HCT116 (cell line): ENCODE data around the gene GLYR1. TPM values are rescaled to one million over a fixed set of nuclear protein-coding genes. Genes with fewer than 3 reads are reported as not detected.

ENCODE experiments used
- ATAC-seq: fragments of 200-7000 bp; cut with Tn5 transposase; 2 replicates; pipeline ENCODE4 v1.9.1; 2020; ENCODE audit warnings: mild to moderate bottlenecking, moderate library complexity
- BruUV-seq: library from RNA; stranded (reverse); fragments of 400-500 nt; replicated peaks from 2 replicates; lab custom pipeline; 2021; lab: Mats Ljungman, UMichigan
- CTCF ChIA-PET: fragments of 300-600 bp; sonication (Branson Sonifier 250); formaldehyde crosslinking; loops from one replicate; lab custom pipeline; 2021; ENCODE audit warnings: antibody characterized with exemption; lab: Charles Lee
- POLR2A ChIA-PET: fragments of 300-600, 350-600 bp; sonication (Branson Sonifier 250); formaldehyde crosslinking; loops from one replicate; lab custom pipeline; 2021; ENCODE audit warnings: antibody characterized with exemption; lab: Charles Lee
- RAD21 ChIA-PET, 2 experiments: fragments of 300-600 bp; sonication (Branson Sonifier 250); formaldehyde crosslinking; loops; one replicate each; lab custom pipeline; 2023; ENCODE audit warnings: low total read pairs in 2 of 2; ENCODE audit not compliant: uncharacterized antibody in 2 of 2, unreplicated experiment in 2 of 2, low non-redundant PET in 1 of 2; lab: Charles Lee
- DNase-seq: peaks from one replicate; pipeline ENCODE4 v3.0.0-alpha.2; 2010; ENCODE audit warnings: low read depth, low spot score
- H2AFZ ChIP-seq: fragments of 200-600 bp; shearing (Covaris generic), sonication (generic); 2 replicates; pipeline ENCODE4 v1.6.1; 2017; ENCODE audit warnings: low read depth, mixed run types, mixed read lengths, antibody characterized with exemption, low read length; ENCODE audit not compliant: poor library complexity, severe bottlenecking
- H3K27ac ChIP-seq: 2 replicates; pipeline ENCODE4 v1.5.1; 2012; ENCODE audit warnings: low read depth, low read length
- H3K27me3 ChIP-seq: fragments of 200-600 bp; sonication (generic); 2 replicates; pipeline ENCODE4 v1.6.1; 2016; ENCODE audit warnings: mixed run types, low read length, mixed read lengths; ENCODE audit not compliant: insufficient read depth
- H3K36me3 ChIP-seq, 2 experiments: fragments of 200-500 bp in 1 of 2; fragments of 200-600 bp in 1 of 2; sonication (Bioruptor generic) in 1 of 2; sonication (generic) in 1 of 2; 2 replicates each; pipeline versions ENCODE4 v1.5.1 to v1.6.1; 2014 to 2016; ENCODE audit warnings: low read length in 2 of 2, inconsistent platforms in 1 of 2, mixed read lengths in 1 of 2, mixed run types in 1 of 2; ENCODE audit not compliant: insufficient read depth in 2 of 2, control insufficient read depth in 1 of 2
- H3K4me1 ChIP-seq, 2 experiments: fragments of 200-600 bp in 1 of 2; sonication (generic) in 1 of 2; 2 replicates each; pipeline versions ENCODE4 v1.5.1 to v1.6.1; 2012 to 2017; ENCODE audit warnings: low read length in 2 of 2, inconsistent platforms in 1 of 2, mild to moderate bottlenecking in 1 of 2, mixed read lengths in 1 of 2, mixed run types in 1 of 2, moderate library complexity in 1 of 2; ENCODE audit not compliant: insufficient read depth in 2 of 2, control insufficient read depth in 1 of 2
- H3K4me2 ChIP-seq: fragments of 200-600 bp; sonication (generic); 2 replicates; pipeline ENCODE4 v1.6.1; 2017; ENCODE audit warnings: mixed run types, low read length, mixed read lengths
- H3K4me3 ChIP-seq, 2 experiments: fragments of 200-600 bp in 1 of 2; sonication (generic) in 1 of 2; replicated peaks in 1 of 2; 2 replicates each; pipeline ENCODE4 v1.5.1; 2011 to 2016; ENCODE audit warnings: low read length in 2 of 2, control low read depth in 1 of 2, low read depth in 1 of 2, mild to moderate bottlenecking in 1 of 2, mixed read lengths in 1 of 2, mixed run types in 1 of 2
- H3K79me2 ChIP-seq: fragments of 200-600 bp; sonication (generic); 2 replicates; pipeline ENCODE4 v1.6.1; 2017; ENCODE audit warnings: mild to moderate bottlenecking, mixed run types, low read length, moderate library complexity, mixed read lengths; ENCODE audit not compliant: insufficient read depth
- H3K9ac ChIP-seq: fragments of 200-600 bp; sonication (generic); 2 replicates; pipeline ENCODE4 v1.6.1; 2016; ENCODE audit warnings: low read length, mixed read lengths
- H3K9me2 ChIP-seq: fragments of 200-600 bp; sonication (generic), shearing (Covaris generic); 2 replicates; pipeline ENCODE4 v1.6.1; 2017; ENCODE audit warnings: mixed run types, mild to moderate bottlenecking, moderate library complexity; ENCODE audit not compliant: insufficient read depth
- H3K9me3 ChIP-seq, 2 experiments: fragments of 200-500 bp in 1 of 2; fragments of 200-600 bp in 1 of 2; sonication (Bioruptor generic) in 1 of 2; sonication (generic) in 1 of 2; 2 replicates each; pipeline ENCODE4 v1.6.1; 2014 to 2017; ENCODE audit warnings: low read length in 2 of 2, mixed read lengths in 2 of 2, inconsistent platforms in 1 of 2, low read depth in 1 of 2, mild to moderate bottlenecking in 1 of 2, mixed run types in 1 of 2, moderate library complexity in 1 of 2; ENCODE audit not compliant: control insufficient read depth in 1 of 2, insufficient read depth in 1 of 2
- H4K20me1 ChIP-seq: fragments of 200-600 bp; sonication (generic), shearing (Covaris generic); 2 replicates; pipeline ENCODE4 v1.6.1; 2017; ENCODE audit warnings: mixed run types, mild to moderate bottlenecking, moderate library complexity; ENCODE audit not compliant: insufficient read depth
- EGR1 ChIP-seq: IDR thresholded peaks from 2 replicates; pipeline ENCODE4 v1.6.1; 2012; ENCODE audit warnings: low read depth
- POLR2A ChIP-seq: IDR thresholded peaks from 2 replicates; pipeline ENCODE4 v1.7.0; 2011; ENCODE audit warnings: borderline replicate concordance; ENCODE audit not compliant: insufficient read depth, insufficient read length; ENCODE audit errors: extremely low read depth
- POLR2AphosphoS5 ChIP-seq: IDR thresholded peaks from 2 replicates; pipeline ENCODE4 v1.6.1; 2011; ENCODE audit warnings: mild to moderate bottlenecking, low read depth, low read length, moderate library complexity
- SP1 ChIP-seq: IDR thresholded peaks from 2 replicates; pipeline ENCODE4 v1.6.1; 2012; ENCODE audit warnings: low read depth
- YY1 ChIP-seq: IDR thresholded peaks from 2 replicates; pipeline ENCODE4 v1.6.1; 2011; ENCODE audit warnings: low read length, low read depth, moderate library complexity, mild to moderate bottlenecking; ENCODE audit not compliant: insufficient replicate concordance; ENCODE audit errors: extremely low read depth
- ZFX ChIP-seq: fragments of 450-650 bp; IDR thresholded peaks from 2 replicates; pipeline ENCODE4 v1.6.1; 2017
- ZNF274 ChIP-seq: fragments of 200-500 bp; sonication (Bioruptor generic); IDR thresholded peaks from 2 replicates; pipeline ENCODE4 v1.6.1; 2014; ENCODE audit warnings: mild to moderate bottlenecking, low read depth, low read length, inconsistent platforms
- intact Hi-C: fragments of 100-400 bp; cut with micrococcal nuclease; formaldehyde crosslinking; loops from 2 replicates; pipeline ENCODE4 v1.10.0; 2022
- total RNA-seq: library from RNA; stranded (reverse); gene quantifications from one replicate; pipeline ENCODE4 v1.2.1, GENCODE V29; 2021; ENCODE audit not compliant: unreplicated experiment
- TF ChIP-seq, protein P1 (sequence below), 3 experiments: fragments of 200-600 bp in 1 of 3; sonication (generic) in 1 of 3; IDR thresholded peaks in 2 of 3; conservative IDR thresholded peaks in 1 of 3; 2 replicates each; pipeline ENCODE4 v1.5.1; 2012 to 2017; ENCODE audit warnings: low read depth in 2 of 3, low read length in 2 of 3, antibody characterized with exemption in 1 of 3, borderline replicate concordance in 1 of 3, control low read depth in 1 of 3, mild to moderate bottlenecking in 1 of 3, mixed read lengths in 1 of 3, mixed run types in 1 of 3, moderate library complexity in 1 of 3; ENCODE audit not compliant: insufficient read depth in 1 of 3
- TF ChIP-seq, protein P2 (sequence below): IDR thresholded peaks from 2 replicates; pipeline ENCODE4 v1.6.1; 2012
- TF ChIP-seq, protein P3 (sequence below): IDR thresholded peaks from 2 replicates; pipeline ENCODE4 v1.6.1; 2012
- TF ChIP-seq, protein P4 (sequence below): IDR thresholded peaks from 2 replicates; pipeline ENCODE4 v1.6.1; 2012; ENCODE audit warnings: low read depth
- TF ChIP-seq, protein P5 (sequence below): IDR thresholded peaks from 2 replicates; pipeline ENCODE4 v1.6.1; 2011; ENCODE audit warnings: mild to moderate bottlenecking, low read length, moderate library complexity; ENCODE audit not compliant: insufficient replicate concordance; ENCODE audit errors: extremely low read depth

GLYR1 gene
- total RNA-seq, 1 experiment from 2014 or later, result 50.0 TPM

DNA sequence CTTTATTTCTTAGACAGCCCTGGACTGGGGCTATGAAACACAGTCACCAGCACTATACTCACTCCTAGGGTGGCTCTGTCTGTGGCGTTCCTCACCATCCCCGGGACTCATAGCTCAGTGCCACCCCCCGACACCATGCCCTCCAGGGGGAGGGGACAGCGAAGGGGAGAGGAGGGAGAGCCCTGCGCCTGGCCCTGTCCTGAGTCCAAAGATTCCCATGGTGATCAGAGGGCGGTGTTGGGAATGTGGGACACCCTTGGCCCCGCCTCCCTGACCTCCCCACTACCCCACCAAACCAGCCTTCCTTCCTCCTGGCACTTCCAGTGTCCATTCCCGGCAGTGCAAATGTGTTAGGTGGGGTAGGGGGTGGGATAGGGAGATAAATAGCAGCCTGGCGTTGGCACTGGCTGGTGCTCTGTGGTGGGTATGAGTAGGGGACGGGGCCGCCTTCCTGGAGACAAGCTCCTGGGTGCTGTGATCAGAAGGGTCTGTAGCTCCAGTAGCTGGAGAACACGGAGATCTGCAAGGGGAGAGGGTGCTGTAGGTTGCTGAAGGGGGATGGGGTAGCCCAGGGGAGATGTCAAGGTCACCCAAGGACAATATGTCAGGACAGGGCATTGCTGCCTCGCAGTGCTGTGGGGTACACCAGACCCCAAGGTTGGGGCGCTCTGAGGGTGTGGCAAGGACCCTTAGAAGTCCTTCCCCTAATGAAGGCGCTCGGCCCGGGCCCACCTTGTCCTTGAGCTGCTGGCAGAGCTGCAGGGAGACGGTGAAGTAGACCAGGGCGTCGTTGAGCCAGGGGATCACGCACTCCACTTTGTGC is 49.9 kb downstream of the GLYR1 start (continued):
- TF ChIP-seq, protein P1, sequence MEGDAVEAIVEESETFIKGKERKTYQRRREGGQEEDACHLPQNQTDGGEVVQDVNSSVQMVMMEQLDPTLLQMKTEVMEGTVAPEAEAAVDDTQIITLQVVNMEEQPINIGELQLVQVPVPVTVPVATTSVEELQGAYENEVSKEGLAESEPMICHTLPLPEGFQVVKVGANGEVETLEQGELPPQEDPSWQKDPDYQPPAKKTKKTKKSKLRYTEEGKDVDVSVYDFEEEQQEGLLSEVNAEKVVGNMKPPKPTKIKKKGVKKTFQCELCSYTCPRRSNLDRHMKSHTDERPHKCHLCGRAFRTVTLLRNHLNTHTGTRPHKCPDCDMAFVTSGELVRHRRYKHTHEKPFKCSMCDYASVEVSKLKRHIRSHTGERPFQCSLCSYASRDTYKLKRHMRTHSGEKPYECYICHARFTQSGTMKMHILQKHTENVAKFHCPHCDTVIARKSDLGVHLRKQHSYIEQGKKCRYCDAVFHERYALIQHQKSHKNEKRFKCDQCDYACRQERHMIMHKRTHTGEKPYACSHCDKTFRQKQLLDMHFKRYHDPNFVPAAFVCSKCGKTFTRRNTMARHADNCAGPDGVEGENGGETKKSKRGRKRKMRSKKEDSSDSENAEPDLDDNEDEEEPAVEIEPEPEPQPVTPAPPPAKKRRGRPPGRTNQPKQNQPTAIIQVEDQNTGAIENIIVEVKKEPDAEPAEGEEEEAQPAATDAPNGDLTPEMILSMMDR (IDR thresholded peaks at IDR 0.05 in 2 of 3, conservative IDR thresholded peaks at IDR 0.05 in 1 of 3; ENCODE audit: borderline replicate concordance in 1 of 3, insufficient read depth in 1 of 3, low read depth in 2 of 3, low read length in 2 of 3), result no peak
- TF ChIP-seq SP1, result no peak
- TF ChIP-seq, all 23 proteins: peak for 0

DNA sequence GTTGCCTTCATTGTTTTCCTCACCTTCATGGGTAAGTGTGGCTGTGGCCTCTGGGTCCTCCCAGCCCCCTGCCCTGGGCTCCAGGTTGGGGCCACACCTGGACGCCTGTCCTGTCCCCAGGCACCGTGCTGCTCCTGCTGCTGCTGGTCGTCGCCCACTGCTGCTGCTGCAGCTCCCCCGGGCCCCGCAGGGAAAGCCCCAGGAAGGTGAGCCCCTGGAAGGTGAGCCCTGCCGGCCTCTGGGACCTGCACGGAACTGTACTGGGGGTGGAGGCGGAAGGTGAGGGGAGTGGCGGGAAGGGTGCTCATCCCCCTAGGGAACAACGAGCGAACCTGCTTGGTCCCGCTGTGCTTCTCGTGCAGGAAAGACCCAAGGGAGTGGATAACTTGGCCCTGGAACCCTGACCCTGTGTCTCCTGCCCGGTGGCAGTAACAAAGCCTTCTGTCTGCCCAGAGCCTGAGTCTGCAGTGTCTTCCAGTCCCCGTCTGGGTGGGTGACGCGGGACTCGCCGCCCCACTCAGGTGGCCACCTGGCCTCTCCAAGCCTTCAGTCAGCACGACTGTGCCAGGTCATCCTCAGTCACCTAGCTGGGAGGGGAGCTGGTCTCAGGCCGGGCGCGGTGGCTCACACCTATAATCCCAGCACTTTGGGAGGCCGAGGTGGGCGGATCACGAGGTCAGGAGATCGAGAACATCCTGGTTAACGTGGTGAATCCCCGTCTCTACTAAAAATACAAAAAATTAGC is 51.1 kb downstream of the GLYR1 start:
- ChIA-PET CTCF (no interaction called here), POLR2A (no interaction called here), RAD21 (no interaction called here)
- intact Hi-C loops, result no loop called here
- Histone ChIP-seq H3K9me2 (no peaks in the 10 kb centered on the region), H3K27me3 (no peaks in the 10 kb centered on the region), H3K36me3 (no peaks in the 10 kb centered on the region), H3K9me3 (no peaks in the 10 kb centered on the region), H3K79me2 (no peaks in the 10 kb centered on the region), H2AFZ (no peak overlapping the region), H4K20me1 (no peaks in the 10 kb centered on the region), H3K4me3 (no peak overlapping the region), H3K27ac (no peak overlapping the region; the same call in 1 of the 2 replicates), H3K9ac (no peak overlapping the region), H3K4me1 (peaks cover 2 to 4% of the 10 kb centered on the region in 2 experiments), H3K4me2 (no peak overlapping the region)
- BruUV-seq, result no TSS peak
- DNase-seq (no peak), ATAC-seq (no peak)
- no peak for TF ChIP-seq EGR1
- no peak for TF ChIP-seq POLR2AphosphoS5
- no peak for TF ChIP-seq YY1
- TF ChIP-seq, protein P2, sequence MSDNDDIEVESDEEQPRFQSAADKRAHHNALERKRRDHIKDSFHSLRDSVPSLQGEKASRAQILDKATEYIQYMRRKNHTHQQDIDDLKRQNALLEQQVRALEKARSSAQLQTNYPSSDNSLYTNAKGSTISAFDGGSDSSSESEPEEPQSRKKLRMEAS, result no peak
- no peak for TF ChIP-seq ZFX
- TF ChIP-seq, protein P3, sequence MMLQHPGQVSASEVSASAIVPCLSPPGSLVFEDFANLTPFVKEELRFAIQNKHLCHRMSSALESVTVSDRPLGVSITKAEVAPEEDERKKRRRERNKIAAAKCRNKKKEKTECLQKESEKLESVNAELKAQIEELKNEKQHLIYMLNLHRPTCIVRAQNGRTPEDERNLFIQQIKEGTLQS, result no peak
- no peak for TF ChIP-seq POLR2A
- TF ChIP-seq, protein P4, sequence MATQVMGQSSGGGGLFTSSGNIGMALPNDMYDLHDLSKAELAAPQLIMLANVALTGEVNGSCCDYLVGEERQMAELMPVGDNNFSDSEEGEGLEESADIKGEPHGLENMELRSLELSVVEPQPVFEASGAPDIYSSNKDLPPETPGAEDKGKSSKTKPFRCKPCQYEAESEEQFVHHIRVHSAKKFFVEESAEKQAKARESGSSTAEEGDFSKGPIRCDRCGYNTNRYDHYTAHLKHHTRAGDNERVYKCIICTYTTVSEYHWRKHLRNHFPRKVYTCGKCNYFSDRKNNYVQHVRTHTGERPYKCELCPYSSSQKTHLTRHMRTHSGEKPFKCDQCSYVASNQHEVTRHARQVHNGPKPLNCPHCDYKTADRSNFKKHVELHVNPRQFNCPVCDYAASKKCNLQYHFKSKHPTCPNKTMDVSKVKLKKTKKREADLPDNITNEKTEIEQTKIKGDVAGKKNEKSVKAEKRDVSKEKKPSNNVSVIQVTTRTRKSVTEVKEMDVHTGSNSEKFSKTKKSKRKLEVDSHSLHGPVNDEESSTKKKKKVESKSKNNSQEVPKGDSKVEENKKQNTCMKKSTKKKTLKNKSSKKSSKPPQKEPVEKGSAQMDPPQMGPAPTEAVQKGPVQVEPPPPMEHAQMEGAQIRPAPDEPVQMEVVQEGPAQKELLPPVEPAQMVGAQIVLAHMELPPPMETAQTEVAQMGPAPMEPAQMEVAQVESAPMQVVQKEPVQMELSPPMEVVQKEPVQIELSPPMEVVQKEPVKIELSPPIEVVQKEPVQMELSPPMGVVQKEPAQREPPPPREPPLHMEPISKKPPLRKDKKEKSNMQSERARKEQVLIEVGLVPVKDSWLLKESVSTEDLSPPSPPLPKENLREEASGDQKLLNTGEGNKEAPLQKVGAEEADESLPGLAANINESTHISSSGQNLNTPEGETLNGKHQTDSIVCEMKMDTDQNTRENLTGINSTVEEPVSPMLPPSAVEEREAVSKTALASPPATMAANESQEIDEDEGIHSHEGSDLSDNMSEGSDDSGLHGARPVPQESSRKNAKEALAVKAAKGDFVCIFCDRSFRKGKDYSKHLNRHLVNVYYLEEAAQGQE, result no peak
- TF ChIP-seq ZNF274, result no peak
- TF ChIP-seq, protein P5, sequence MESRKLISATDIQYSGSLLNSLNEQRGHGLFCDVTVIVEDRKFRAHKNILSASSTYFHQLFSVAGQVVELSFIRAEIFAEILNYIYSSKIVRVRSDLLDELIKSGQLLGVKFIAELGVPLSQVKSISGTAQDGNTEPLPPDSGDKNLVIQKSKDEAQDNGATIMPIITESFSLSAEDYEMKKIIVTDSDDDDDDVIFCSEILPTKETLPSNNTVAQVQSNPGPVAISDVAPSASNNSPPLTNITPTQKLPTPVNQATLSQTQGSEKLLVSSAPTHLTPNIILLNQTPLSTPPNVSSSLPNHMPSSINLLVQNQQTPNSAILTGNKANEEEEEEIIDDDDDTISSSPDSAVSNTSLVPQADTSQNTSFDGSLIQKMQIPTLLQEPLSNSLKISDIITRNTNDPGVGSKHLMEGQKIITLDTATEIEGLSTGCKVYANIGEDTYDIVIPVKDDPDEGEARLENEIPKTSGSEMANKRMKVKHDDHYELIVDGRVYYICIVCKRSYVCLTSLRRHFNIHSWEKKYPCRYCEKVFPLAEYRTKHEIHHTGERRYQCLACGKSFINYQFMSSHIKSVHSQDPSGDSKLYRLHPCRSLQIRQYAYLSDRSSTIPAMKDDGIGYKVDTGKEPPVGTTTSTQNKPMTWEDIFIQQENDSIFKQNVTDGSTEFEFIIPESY, result no peak
